Stimulated activated CD4-positive, alpha-beta T cell treated with anti-CD3 and anti-CD28 coated beads, Interleukin-4, amount 100 ng/mL, for 4 hours (primary cell): ENCODE results near the gene COL26A1.

Experiments
- DNase-seq, 2 experiments: peaks; one replicate each; pipeline ENCODE4 v3.0.0-alpha.2; 2020

COL26A1 gene

DNA sequence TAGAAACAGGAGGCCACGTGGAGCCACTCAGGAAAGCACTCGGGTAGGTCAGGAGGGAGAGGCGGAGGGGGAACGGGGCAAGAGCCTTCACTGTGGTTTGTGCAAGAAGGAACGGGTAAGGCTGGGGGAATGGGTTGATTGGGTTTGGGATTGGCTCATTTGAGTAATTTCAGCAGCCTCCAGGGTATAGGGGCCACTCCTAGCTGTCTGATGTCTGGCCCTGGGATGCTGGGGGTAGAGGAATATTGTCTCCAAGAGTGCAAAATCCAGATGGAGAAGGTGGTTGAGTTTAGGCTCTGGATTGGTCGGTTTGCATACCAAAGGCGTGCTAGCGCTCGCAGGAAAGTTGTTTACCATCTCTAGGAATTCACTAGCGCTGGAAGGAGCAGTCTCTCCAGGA lies 219.2 kb downstream of the COL26A1 start:
- DNase-seq: no peak

GRCh38 chr7:101582971-101583370 lies 220.3 kb downstream of the COL26A1 start:
- no peak for DNase-seq

- no peak for DNase-seq
Observed at GRCh38 chr7:101586078-101586905, 223.6 kb downstream of the COL26A1 start.

GRCh38 chr7:101586906-101587677 lies 224.4 kb downstream of the COL26A1 start:
- no peak for DNase-seq

DNA sequence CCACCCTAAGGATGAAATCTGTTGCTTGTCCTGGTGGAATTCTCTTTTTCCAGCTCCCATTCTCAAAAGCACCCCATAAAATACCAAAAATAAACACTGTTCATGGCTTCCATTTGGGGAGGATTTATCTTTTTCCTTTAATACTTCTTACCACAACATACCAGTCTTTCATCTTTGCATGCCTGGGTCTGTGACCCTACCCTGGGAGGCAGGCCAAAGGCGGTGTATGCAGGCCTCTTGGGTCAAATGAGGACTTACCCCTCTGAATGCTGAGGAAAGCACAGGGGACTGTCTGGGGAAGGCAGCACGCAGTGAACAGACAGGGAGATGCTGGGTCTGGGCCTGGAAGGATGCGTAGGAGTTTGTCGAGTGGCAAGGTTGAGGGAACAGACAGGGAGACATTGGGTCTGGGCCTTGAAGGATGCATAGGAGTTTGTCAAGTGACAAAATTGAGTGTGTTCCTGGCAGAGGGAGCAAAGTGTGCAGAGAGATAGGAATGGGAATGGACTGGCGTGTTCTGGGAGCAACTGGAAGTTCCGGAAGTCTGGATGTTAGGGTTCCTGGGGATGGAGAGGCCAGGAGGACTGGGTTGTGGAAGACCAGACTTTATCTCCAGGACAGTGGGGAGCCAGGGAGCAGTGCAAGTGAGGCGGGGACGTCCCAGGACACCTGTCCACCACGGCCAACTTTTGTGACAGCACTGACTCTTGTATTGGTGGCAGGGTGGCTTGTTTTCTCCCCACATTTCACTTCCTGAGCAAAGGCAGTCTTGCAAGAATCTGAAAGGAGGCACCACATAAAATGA lies 225.7 kb downstream of the COL26A1 start:
- DNase-seq: no peak

DNA sequence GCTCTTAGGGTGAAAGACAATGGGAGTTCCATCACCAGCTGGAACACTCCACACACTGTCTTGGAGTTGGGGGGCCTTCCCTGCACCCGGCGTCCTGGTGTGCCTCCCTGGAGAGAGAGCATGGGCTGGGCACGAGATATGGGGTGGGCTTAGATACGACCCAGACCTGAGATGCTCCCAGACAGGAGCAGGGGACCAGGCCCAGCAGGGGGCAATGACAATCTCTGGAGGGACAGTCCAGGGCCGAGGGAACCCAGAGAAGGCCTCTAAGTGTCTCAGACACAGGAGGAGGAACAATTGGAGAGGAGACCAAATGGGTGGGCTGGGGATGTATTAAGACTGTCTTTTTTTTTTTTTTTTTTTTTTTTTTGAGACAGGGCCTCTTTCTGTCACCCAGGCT lies 226.4 kb downstream of the COL26A1 start:
- no peak for DNase-seq

DNA sequence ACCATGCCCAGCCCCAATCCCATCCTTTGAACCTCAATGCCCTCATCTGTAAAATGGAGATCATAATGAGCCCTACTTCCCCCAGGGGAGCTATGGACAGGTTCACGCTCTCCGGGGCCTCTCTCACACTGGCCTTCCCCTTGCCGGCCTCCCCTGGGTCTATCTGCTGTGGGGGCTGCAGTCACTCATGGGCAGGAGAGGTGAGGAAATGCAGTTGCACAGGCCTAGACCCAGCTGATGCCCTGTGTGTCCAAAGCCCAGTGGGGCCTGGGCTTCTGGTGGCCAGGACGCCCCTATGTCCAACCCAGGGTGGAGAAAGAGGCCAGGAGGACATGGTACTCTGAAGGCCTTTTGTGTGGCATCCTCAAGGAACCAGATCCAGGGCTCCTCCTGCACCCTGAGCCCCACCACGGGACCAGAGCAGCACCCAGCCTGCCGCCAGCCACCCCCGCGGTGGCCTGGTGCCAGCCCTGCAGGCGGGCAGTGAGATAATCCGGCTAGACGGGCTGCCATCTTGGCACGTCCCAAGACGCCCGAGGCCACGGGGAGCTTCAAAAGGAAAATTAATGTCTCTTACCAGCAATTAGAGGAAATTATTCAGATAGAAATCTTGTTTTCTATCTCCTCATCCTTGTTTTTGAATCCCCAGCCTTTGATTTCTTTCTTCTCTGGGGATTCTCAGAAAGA lies 227.4 kb downstream of the COL26A1 start:
- DNase-seq: no peak

DNA sequence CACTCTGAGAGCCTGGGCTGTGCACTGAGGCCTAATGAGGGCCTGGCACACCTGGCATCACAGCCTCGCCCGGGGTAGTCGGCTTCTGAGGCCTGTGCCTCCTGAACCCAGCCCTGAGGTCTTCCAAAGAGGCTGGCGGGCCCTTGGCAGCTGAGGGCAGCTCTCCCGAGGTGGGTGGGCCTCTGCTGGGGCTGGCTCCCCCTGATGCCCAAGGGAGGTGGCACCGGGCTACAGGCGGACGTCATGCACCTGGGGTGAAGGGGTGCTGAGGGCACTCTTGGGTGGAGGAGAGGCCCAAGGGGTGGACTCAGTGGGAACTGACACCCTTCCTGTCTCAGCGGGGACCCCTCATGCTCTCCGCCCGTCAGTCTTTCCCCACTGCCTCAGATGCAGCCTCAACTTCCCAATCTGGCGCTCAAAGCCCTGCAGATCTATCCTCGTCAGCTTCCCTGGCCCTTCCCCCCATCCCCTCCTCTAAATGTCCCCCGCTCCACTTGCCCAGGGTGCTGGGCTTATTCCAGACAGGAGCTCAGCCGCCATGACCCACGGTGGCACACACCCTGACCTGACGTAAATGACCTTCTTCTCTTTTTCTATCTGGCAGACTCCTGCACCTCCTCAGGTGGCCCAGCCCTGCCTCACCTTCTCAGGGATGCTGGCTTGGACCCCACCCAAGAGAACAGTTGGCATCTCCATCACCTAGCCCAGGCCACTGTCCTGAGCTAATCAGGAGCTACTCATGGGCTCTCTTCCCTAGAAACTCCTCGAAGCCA lies 228.2 kb downstream of the COL26A1 start:
- DNase-seq: no peak

DNA sequence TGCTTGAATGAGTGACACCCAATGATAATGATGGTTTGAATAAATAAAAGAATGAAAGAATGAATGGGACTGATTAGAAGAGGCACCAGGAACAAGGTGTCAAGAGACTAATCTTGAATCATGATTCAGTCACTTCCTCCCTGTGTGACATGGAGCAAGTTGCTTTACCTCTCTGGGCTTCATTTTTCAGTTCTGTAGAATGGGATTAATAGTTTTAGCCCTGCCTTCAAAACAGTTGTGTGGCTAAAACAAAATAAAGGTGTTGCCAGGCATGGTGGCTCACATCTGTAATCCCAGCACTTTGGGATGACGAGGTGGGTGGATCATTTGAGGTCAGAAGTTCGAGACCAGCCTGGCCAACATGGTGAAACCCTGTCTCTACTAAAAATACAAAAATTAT lies 228.8 kb downstream of the COL26A1 start:
- DNase-seq: no peak

DNA sequence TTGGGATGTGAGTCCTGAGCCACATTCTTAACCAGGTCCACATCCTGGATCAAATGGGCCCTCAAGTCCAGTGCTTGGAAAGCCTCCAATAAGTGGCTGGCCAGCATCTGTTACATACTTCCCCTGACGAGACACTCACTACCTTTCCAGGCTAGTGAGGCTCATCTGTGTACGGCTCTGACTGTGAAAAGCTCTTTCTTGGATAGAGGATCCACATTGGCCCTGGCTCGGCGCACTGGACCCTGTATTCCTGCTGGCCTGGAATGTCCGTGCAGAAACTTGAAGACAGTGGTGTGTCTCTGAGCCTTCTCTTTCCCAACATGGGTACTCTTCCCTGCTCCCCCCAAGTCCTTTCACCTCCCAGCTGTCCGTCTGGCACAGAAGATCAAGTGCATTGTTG lies 230.9 kb downstream of the COL26A1 start:
- no peak for DNase-seq

- DNase-seq: no peak
Observed at GRCh38 chr7:101594790-101595189, 232.1 kb downstream of the COL26A1 start.

- no peak for DNase-seq
Observed at GRCh38 chr7:101595246-101595645, 232.6 kb downstream of the COL26A1 start.

DNA sequence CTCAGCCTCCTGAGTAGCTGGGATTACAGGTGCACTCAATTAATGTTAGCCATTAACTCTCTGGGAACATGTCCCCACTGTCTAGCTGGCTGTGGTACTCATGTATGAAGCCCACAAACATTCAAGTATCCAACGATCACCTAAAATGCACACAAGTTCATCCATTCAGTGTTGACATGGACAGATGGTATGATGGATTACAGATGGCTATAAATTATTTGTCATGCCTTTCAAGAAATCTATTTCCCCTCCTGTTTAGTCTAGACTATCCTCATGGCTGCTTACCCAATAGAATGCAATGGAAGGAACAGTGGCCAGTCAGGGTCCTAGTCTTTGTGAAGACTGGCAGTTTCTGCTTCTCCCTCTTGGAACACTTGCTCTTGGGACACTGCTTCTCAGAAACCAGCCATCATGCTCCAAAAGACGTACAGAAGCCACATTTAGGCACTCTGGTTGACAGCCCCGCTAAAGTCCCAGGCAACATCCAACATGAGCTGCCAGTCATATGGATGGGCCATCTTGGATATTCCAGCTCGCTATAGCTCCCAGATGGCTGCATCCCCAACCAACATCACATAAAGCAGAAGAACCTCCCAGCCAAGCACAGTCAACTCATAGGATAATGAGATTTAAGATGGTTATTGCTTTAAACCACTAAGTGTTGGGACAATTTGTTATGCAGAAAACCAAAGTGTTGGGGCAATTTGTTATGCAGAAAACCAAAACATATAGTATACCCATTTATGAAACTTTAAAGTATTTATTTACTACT lies 233.3 kb downstream of the COL26A1 start:
- no peak for DNase-seq

- DNase-seq: no peak
Observed at GRCh38 chr7:101596898-101597297, 234.2 kb downstream of the COL26A1 start.

DNA sequence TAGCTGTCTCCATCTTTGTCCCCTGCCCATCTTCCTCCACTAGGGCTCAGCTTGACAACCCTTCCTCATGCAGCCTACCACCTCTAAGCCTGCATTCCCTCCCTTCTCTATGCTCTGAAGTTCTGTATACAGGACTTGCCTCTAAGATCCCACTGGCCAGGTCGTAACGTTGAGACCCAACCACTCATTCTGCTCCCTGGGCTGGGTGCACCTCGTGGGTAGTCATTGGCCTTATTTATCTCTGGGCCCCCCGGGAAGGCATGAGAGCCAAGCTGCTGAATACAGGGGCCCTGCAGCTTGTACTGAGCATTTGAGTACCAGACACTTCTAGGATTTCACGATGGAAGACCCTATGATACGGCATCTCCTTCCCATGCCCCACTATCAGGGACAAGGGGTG lies 235.3 kb downstream of the COL26A1 start:
- DNase-seq: no peak

- DNase-seq: no peak
Observed at GRCh38 chr7:101598422-101598985, 235.8 kb downstream of the COL26A1 start.

DNA sequence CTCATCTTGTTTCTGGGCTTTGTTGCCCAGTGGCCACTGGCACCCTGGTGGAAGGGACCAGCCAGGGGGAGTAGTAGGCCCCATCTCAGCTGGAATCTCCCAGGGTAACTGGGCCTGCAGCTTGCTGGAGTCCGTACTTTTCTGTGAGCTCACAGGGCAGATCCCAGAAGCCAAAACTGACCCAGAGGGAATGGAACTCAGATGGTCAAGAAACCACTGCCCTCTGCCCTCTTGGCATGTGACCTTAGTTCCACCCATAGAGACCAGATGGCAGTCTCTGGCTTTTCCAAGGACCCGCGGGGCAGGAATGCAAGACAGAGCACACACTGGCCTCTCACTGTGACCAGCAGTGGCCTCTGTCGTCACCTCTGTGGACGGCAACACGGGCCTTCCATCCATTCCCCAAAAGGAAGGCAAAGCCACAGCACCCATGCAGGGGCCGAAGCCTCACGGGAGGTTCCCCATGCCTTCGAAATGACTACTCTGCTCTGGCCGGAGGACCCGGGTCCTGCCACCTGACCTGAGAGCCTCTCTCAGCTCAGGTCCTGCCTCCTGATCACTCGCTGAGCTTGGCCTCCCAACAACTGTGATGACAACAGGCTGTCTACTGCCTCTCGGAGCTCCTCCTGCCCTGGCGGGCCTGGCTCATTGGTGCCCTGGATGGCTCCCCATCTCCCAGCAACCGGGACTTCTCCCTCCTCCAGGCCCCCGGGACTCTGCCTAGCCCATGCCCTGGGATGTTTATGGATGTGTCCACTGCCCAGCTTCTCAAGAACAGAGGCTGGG lies 236.5 kb downstream of the COL26A1 start:
- no peak for DNase-seq

- no peak for DNase-seq
Observed at GRCh38 chr7:101599787-101600186, 237.1 kb downstream of the COL26A1 start.

DNA sequence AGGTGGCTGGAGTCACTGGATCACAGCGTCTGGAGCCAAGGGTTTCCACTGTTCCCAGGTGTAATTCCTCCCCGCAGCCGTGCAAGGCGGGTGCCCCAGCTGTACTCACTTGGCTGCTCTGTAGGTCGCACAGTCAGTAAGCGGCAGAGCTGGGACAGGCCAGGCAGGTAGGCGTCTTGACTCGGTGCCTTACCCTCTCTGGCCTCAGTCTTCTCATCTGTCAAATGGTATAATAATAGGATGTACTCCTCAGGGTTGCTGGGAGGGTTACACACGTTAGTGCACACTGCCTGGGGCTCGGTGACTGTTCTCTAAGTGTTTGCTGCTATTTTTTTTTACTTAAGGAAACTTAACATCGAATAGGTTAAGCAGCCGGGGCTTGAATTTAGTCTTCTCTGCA lies 239.4 kb downstream of the COL26A1 start:
- no peak for DNase-seq
